Heart left ventricle (tissue), 16 donors: ENCODE measurements around the gene LXN. TPM values are rescaled to one million over a fixed set of nuclear protein-coding genes. Genes with fewer than 3 reads are reported as not detected.

Experiments
- ATAC-seq, 4 donors: fragments of 200-7000 bp; cut with Tn5 transposase; one replicate each; pipeline ENCODE4 v1.9.1; 2020 to 2022; ENCODE audit warnings: moderate library complexity in 4 of 4, mild to moderate bottlenecking in 3 of 4, moderate number of reproducible peaks in 1 of 4
- DNase-seq, 5 donors: peaks; one replicate each; pipeline ENCODE4 v3.0.0-alpha.2; 2020
- H3K27ac ChIP-seq, 12 donors: fragments of 200-600 bp; sonication (generic) in 4 of 12; one replicate each; pipeline versions ENCODE4 v1.5.0 to v1.8.0; 2016 to 2022; ENCODE audit warnings: mild to moderate bottlenecking in 2 of 12
- H3K27me3 ChIP-seq, 9 donors: fragments of 200-600 bp; sonication (generic) in 2 of 9; one replicate each; pipeline versions ENCODE4 v1.5.1 to v1.8.0; 2016 to 2022; ENCODE audit warnings: mild to moderate bottlenecking in 3 of 9
- H3K36me3 ChIP-seq, 9 donors: fragments of 200-600 bp; sonication (generic) in 2 of 9; one replicate each; pipeline versions ENCODE4 v1.5.0 to v1.8.0; 2018 to 2022; ENCODE audit warnings: mild to moderate bottlenecking in 2 of 9
- H3K4me1 ChIP-seq, 12 donors: fragments of 200-600 bp; sonication (generic) in 4 of 12; one replicate each; pipeline versions ENCODE4 v1.5.0 to v1.8.0; 2016 to 2022; ENCODE audit warnings: mild to moderate bottlenecking in 3 of 12
- H3K4me3 ChIP-seq, 12 donors: fragments of 200-600 bp; sonication (generic) in 4 of 12; one replicate each; pipeline versions ENCODE4 v1.5.0 to v1.8.0; 2017 to 2022; ENCODE audit warnings: mild to moderate bottlenecking in 9 of 12, moderate library complexity in 4 of 12
- H3K9me3 ChIP-seq, 12 donors: fragments of 200-600 bp; sonication (generic) in 4 of 12; one replicate each; pipeline versions ENCODE4 v1.5.0 to v1.8.0; 2016 to 2022; ENCODE audit warnings: mild to moderate bottlenecking in 1 of 12
- POLR2A ChIP-seq, 2 donors: fragments of 450-650 bp; IDR thresholded peaks; one replicate each; pipeline ENCODE4 v1.6.1; 2017; ENCODE audit warnings: antibody characterized with exemption in 2 of 2, mild to moderate bottlenecking in 2 of 2, moderate library complexity in 2 of 2
- WGBS, 4 donors: extraction: QIAGEN DNeasy Blood & Tissue Kit in 2 of 4; methylation state at CpG; one replicate each; pipeline versions ENCODE4 v1.1.5 to v1.1.7; 2013 to 2018; 5-methylcytosine and 5-hydroxymethylcytosine counted together
- intact Hi-C, 10 donors: fragments of 100-400 bp; cut with DNase I; formaldehyde crosslinking; loops; one replicate each; pipeline versions ENCODE4 v1.11.1 to v1.14.2; 2022
- polyA plus RNA-seq, 2 donors: library from polyadenylated mRNA; stranded (reverse); fragments of 200-250 nt; gene quantifications; one replicate each; pipeline ENCODE4 v1.2.3, GENCODE V29; 2013
- total RNA-seq, 9 donors: library from RNA; depleted of rRNA in 2 of 9; stranded (reverse); fragments of >200 nt in 2 of 9; fragmentation: NEBNext Ultra II Directional in 3 of 9; extraction: Animal tissue kit (Norgen Biotek cat#: 25700) in 3 of 9; gene quantifications; one replicate each; pipeline versions ENCODE4 v1.1.0 to v1.2.4, GENCODE V29; 2016 to 2023
- TF ChIP-seq, protein P1 (sequence below), 12 donors: fragments of 200-600 bp; sonication (generic) in 4 of 12; IDR thresholded peaks; one replicate each; pipeline versions ENCODE4 v1.5.0 to v1.8.0; 2018 to 2022; ENCODE audit warnings: antibody characterized with exemption in 12 of 12, mild to moderate bottlenecking in 5 of 12
- donor health status: ischemic (EF 13 %, LVEDD 7.1; RV severe dilation, severe dysfunction).
- donor health status: healthy with polysubstance abuse.
- donor health status: DM: no; HTN: yes; CAD: no.
- donor health status: DM: no; HTN: no; CAD: no.
- donor health status: ischemic (EF 25% LVEDD 6.9; RV normal size, moderate dysfunction).
- donor health status: ischemic (EF 25% LVEDD 5.7; RV mildly dilated, moderate dysfunction).
- donor health status: healthy.
- donor health status: DM: yes; HTN: yes; CAD: no.
- donor health status: ischemic (EF 35%, LVEDD 5.7; RV mildly dilated, moderate dysfunction).
- donor health status: nonischemic (EF 11% LVEDD 7.7; RV severe dilation, severe dysfunction).
- donor health status: DM: yes; HTN: yes; CAD: no.
- donor health status: PGD.
- donor health status: ischemic (EF 29% LVEDD 5.4; RV normal size, mild dysfunction).
- donor health status: nonischemic (EF 23%, LVEDD 6.1; RV moderate dilation, normal function).

The LXN gene
- total and polyA plus RNA-seq, 11 donors = 2.3 to 21.8 (median 3.5) TPM

DNA sequence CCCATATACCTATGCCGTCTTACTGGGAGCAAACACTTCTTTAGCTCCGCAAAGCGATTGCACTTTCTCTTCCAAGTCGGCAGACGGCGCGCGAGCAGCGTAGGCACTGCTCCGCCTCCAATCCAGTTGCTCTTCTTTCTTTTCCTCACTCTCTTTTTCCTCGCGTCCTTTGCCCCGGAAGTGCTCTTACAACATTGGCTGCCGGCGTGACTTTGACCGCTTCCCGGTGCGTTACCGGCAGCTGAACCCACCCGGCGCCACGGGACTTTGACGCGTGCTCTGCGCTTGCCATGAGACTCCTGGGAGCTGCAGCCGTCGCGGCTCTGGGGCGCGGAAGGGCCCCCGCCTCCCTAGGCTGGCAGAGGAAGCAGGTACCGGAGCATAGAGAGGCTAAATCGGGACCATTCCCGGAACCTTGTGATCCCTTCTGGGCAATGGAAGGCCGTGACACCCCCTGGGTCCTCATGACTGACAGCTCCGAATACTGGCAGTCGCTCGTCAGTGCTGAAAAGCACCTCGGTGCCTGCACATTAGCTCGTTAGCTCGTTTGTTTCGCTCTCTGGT is 28.0 kb downstream of the LXN start, which contains the start of gene GFM1:
Gene GFM1, plus strand, starts transcription at position 183 of the 564 bp plus-strand sequence. Its CDS starts 108 bp downstream, at position 291.
- WGBS, 4 donors = 0 to 1% (median 0%) methylated on average over 42 of the region's 42 CpGs
- ATAC-seq = peak; percentile 93 to 99 (median 98)
- peaks cover 0 to 39% (median 31%) of the 10 kb centered on the region in 9 donors for H3K36me3 ChIP-seq

DNA sequence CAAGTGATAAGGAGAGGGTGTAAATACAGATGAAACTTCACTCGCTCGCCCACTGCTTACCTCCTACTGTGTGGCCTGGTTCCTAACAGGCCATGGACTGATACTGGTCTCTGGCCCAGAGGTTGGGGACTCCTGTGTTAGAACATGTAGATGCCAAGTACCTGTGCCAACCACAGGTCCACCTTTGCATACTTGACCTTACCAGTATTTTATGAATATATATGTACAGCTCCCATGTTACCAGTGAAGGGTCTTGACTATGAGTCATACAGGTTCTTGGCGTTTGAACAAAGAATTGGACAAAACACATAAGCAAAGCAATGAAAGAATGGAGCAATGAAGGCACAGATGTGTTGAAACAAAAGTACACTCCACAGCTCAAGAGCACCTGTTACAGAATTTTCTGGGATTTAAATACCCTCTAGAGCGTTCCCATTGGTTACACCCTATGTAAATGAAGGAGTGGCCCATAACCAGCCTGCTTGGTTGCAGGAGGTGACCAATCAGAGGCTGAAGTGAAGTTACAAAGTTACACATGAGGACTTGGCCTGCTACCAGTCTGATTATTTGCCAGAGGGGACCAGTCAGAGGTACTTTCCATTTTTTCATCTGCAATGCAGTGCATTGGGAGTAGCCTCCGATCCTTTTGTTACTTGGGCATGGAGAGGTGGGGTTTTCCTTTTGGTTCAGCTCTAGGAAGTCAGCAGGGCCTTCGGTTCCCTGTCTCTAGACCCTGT is 29.8 kb downstream of the LXN start:
- intact Hi-C loops = loop anchor here in 8 of 10 donors (5.0 to 10.0 kb wide), 6 partner anchors 68 to 108 kb away; partner anchors contain the start of gene MLF1 (in 6 of the 8)
- no peaks in the 10 kb centered on the region for H3K27me3 ChIP-seq
- no peak for ATAC-seq
- DNase-seq = no peak
- H3K4me3 ChIP-seq = no peak overlapping the region
- 80 to 92% (median 88%) methylated on average over 6 of the region's 6 CpGs for WGBS, 4 donors
- H3K9me3 ChIP-seq = no peaks in the 10 kb centered on the region
- TF ChIP-seq, protein P1, sequence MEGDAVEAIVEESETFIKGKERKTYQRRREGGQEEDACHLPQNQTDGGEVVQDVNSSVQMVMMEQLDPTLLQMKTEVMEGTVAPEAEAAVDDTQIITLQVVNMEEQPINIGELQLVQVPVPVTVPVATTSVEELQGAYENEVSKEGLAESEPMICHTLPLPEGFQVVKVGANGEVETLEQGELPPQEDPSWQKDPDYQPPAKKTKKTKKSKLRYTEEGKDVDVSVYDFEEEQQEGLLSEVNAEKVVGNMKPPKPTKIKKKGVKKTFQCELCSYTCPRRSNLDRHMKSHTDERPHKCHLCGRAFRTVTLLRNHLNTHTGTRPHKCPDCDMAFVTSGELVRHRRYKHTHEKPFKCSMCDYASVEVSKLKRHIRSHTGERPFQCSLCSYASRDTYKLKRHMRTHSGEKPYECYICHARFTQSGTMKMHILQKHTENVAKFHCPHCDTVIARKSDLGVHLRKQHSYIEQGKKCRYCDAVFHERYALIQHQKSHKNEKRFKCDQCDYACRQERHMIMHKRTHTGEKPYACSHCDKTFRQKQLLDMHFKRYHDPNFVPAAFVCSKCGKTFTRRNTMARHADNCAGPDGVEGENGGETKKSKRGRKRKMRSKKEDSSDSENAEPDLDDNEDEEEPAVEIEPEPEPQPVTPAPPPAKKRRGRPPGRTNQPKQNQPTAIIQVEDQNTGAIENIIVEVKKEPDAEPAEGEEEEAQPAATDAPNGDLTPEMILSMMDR (IDR thresholded peaks at IDR 0.05) = no peak
- TF ChIP-seq POLR2A (IDR thresholded peaks at IDR 0.05) = no peak
- peaks cover 0 to 21% (median 14%) of the 10 kb centered on the region in 9 donors for H3K36me3 ChIP-seq
- H3K27ac ChIP-seq = no peak overlapping the region
- peaks cover 5 to 30% (median 17%) of the 10 kb centered on the region in 12 donors for H3K4me1 ChIP-seq

More for the DNA sequence above, 28.0 kb downstream of the LXN start, which contains the start of gene GFM1:
- peaks cover 6 to 35% (median 21%) of the 10 kb centered on the region in 12 donors for H3K4me1 ChIP-seq
- no peaks in the 10 kb centered on the region for H3K27me3 ChIP-seq
- peak within 1 kb of the TSS; percentile 56 to 96 (median 80) for H3K4me3 ChIP-seq
- TF ChIP-seq, protein P1 (IDR thresholded peaks at IDR 0.05) = peak; percentile 60 to 98 (median 91)
- TF ChIP-seq POLR2A (IDR thresholded peaks at IDR 0.05) = peak in 1 of 2 donors; percentile 45
- DNase-seq = peak; percentile 93 to 96 (median 94)
- intact Hi-C loops = loop anchor here in 8 of 10 donors (5.0 to 10.0 kb wide), 6 partner anchors 70 to 110 kb away; partner anchors contain the start of gene MLF1 (in 6 of the 8)
- no peaks in the 10 kb centered on the region for H3K9me3 ChIP-seq
- H3K27ac ChIP-seq = peak within 1 kb of the TSS; percentile 67 to 96 (median 89)

DNA sequence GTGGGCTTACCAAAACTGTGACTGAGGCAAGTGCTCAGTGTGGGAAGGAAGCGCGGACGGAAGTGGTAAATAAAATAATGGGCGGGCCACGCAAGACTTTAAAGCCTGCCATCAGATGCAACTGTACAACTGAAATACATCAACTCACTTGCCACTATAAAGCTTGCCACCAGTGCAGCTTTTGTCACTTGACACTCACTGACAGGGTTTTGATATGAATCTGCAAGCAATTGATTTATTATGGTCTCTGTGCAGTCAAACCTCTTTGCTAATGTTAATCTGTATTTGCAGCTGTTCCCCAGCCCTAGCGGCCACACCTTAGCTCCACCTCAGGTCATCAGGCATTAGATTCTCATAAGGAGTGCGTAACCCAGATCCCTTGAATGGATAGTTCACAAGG is 30.4 kb downstream of the LXN start:
- no peak for DNase-seq
- no peak overlapping the region for H3K27ac ChIP-seq
- WGBS, 4 donors = 94 to 96% (median 95%) methylated on average over 7 of the region's 7 CpGs

More for the DNA sequence above, 30.4 kb downstream of the LXN start:
- H3K36me3 ChIP-seq = peaks cover 0 to 15% (median 8%) of the 10 kb centered on the region in 9 donors
- H3K4me3 ChIP-seq = no peak overlapping the region
- intact Hi-C loops = loop anchor here in 8 of 10 donors (5.0 to 10.0 kb wide), 6 partner anchors 67 to 107 kb away; partner anchors contain the start of gene MLF1 (in 6 of the 8)
- no peaks in the 10 kb centered on the region for H3K9me3 ChIP-seq
- no peak for ATAC-seq
- no peaks in the 10 kb centered on the region for H3K27me3 ChIP-seq
- H3K4me1 ChIP-seq = peaks cover 5 to 25% (median 17%) of the 10 kb centered on the region in 12 donors
- TF ChIP-seq, protein P1 (IDR thresholded peaks at IDR 0.05) = no peak
- TF ChIP-seq POLR2A (IDR thresholded peaks at IDR 0.05) = no peak
